ENCODE measurements around the gene EPHB1. TPM values are rescaled to one million over a fixed set of nuclear protein-coding genes. Genes with fewer than 3 reads are reported as not detected.

Gene EPHB1
- total RNA-seq, 1 experiment from 2014 or later = 0.86 TPM

- H3K9me3 ChIP-seq (ENCODE audit: control insufficient read depth in 1 of 2, insufficient read depth in 1 of 2, low read depth in 1 of 2, low read length in 2 of 2) = no peaks in the 10 kb centered on the region
- ChIA-PET POLR2A (no interaction called here), RAD21 (ENCODE audit: low non-redundant PET in 1 of 2, low total read pairs in 2 of 2, uncharacterized antibody in 2 of 2, unreplicated experiment in 2 of 2) (no interaction called here), CTCF (no interaction called here)
- H3K36me3 ChIP-seq (ENCODE audit: control insufficient read depth in 1 of 2, insufficient read depth in 2 of 2, low read length in 2 of 2) = no peaks in the 10 kb centered on the region
- H3K4me3 ChIP-seq (replicated peaks in 1 of 2; ENCODE audit: low read depth in 1 of 2, low read length in 2 of 2) = no peak overlapping the region
- ATAC-seq (no peak), DNase-seq (ENCODE audit: low read depth, low spot score) (no peak)
- H3K79me2 ChIP-seq (ENCODE audit: insufficient read depth, low read length) = no peaks in the 10 kb centered on the region
- no peak overlapping the region for H3K27ac ChIP-seq (ENCODE audit: low read depth, low read length)
- no peak for TF ChIP-seq EGR1 (IDR thresholded peaks at IDR 0.05; ENCODE audit: low read depth)
- TF ChIP-seq RAD21 (IDR thresholded peaks at IDR 0.05; ENCODE audit: low read depth) = no peak
- no peak for TF ChIP-seq JUND (IDR thresholded peaks at IDR 0.05)
- no peak for TF ChIP-seq POLR2A (IDR thresholded peaks at IDR 0.05; ENCODE audit: borderline replicate concordance, extremely low read depth, insufficient read depth, insufficient read length)
- no peak for TF ChIP-seq SP1 (IDR thresholded peaks at IDR 0.05; ENCODE audit: low read depth)
- TF ChIP-seq, protein P1, sequence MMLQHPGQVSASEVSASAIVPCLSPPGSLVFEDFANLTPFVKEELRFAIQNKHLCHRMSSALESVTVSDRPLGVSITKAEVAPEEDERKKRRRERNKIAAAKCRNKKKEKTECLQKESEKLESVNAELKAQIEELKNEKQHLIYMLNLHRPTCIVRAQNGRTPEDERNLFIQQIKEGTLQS (IDR thresholded peaks at IDR 0.05) = no peak
- TF ChIP-seq ELF1 (IDR thresholded peaks at IDR 0.05; ENCODE audit: borderline replicate concordance, low read depth) = no peak
- TF ChIP-seq YY1 (IDR thresholded peaks at IDR 0.05; ENCODE audit: extremely low read depth, insufficient replicate concordance, low read depth, low read length) = no peak
- TF ChIP-seq ZBTB33 (IDR thresholded peaks at IDR 0.05; ENCODE audit: extremely low read depth, insufficient replicate concordance, low read length) = no peak
- TF ChIP-seq, protein P2, sequence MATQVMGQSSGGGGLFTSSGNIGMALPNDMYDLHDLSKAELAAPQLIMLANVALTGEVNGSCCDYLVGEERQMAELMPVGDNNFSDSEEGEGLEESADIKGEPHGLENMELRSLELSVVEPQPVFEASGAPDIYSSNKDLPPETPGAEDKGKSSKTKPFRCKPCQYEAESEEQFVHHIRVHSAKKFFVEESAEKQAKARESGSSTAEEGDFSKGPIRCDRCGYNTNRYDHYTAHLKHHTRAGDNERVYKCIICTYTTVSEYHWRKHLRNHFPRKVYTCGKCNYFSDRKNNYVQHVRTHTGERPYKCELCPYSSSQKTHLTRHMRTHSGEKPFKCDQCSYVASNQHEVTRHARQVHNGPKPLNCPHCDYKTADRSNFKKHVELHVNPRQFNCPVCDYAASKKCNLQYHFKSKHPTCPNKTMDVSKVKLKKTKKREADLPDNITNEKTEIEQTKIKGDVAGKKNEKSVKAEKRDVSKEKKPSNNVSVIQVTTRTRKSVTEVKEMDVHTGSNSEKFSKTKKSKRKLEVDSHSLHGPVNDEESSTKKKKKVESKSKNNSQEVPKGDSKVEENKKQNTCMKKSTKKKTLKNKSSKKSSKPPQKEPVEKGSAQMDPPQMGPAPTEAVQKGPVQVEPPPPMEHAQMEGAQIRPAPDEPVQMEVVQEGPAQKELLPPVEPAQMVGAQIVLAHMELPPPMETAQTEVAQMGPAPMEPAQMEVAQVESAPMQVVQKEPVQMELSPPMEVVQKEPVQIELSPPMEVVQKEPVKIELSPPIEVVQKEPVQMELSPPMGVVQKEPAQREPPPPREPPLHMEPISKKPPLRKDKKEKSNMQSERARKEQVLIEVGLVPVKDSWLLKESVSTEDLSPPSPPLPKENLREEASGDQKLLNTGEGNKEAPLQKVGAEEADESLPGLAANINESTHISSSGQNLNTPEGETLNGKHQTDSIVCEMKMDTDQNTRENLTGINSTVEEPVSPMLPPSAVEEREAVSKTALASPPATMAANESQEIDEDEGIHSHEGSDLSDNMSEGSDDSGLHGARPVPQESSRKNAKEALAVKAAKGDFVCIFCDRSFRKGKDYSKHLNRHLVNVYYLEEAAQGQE (IDR thresholded peaks at IDR 0.05; ENCODE audit: low read depth) = no peak
- no peak for TF ChIP-seq EZH2phosphoT487 (IDR thresholded peaks at IDR 0.05; ENCODE audit: borderline replicate concordance)
- no peak for TF ChIP-seq TCF7L2 (IDR thresholded peaks at IDR 0.05; ENCODE audit: borderline replicate concordance, extremely low read depth, insufficient read depth, insufficient read length)
- TF ChIP-seq CBX3 (IDR thresholded peaks at IDR 0.05; ENCODE audit: low read depth) = no peak
- TF ChIP-seq FOSL1 (IDR thresholded peaks at IDR 0.05; ENCODE audit: low read depth) = no peak
- TF ChIP-seq SRF (IDR thresholded peaks at IDR 0.05; ENCODE audit: low read depth) = no peak
- no peak overlapping the region for H3K4me2 ChIP-seq (ENCODE audit: low read length)
- no TSS peak for BruUV-seq (replicated peaks)
- H4K20me1 ChIP-seq (ENCODE audit: insufficient read depth) = no peaks in the 10 kb centered on the region
- H3K4me1 ChIP-seq (ENCODE audit: control insufficient read depth in 1 of 2, insufficient read depth in 2 of 2, low read length in 2 of 2) = no peaks in the 10 kb centered on the region
- intact Hi-C loops (cut with micrococcal nuclease) = no loop called here
- no peak overlapping the region for H2AFZ ChIP-seq (ENCODE audit: low read depth, low read length, poor library complexity, severe bottlenecking)
- no peaks in the 10 kb centered on the region for H3K9me2 ChIP-seq (ENCODE audit: insufficient read depth)
- H3K27me3 ChIP-seq (ENCODE audit: insufficient read depth, low read length) = 0 out of 2 replicates have a peak, but pooled peaks cover 9% of the 10 kb centered on the region
- no peak overlapping the region for H3K9ac ChIP-seq (ENCODE audit: low read length)
Observed at GRCh38 chr3:134839990-134840389, 44.9 kb downstream of the EPHB1 start.

Data from HCT116 (cell line).